Measurements from ENCODE around the gene BCAM.

- no peak for TF ChIP-seq CTCF (IDR thresholded peaks at IDR 0.05; ENCODE audit: low read depth, low read length, missing input control)
- TF ChIP-seq GABPA (IDR thresholded peaks at IDR 0.05 in 1 of 2, conservative IDR thresholded peaks at IDR 0.05 in 1 of 2): no peak
- no peak for TF ChIP-seq TAF1 (conservative IDR thresholded peaks at IDR 0.05)
- no peak for TF ChIP-seq RAD21 (IDR thresholded peaks at IDR 0.05)
- no peak for TF ChIP-seq NR2F2 (IDR thresholded peaks at IDR 0.05)
- no peak for TF ChIP-seq MAX (IDR thresholded peaks at IDR 0.05)
- TF ChIP-seq JUND (IDR thresholded peaks at IDR 0.05): no peak
- TF ChIP-seq EGR1 (IDR thresholded peaks at IDR 0.05; ENCODE audit: low read depth in 2 of 2): no peak
- no peak for TF ChIP-seq FOXA1 (IDR thresholded peaks at IDR 0.05)
These were observed 9.1 kb upstream of the BCAM start for GRCh38 chr19:44799627-44800346.
